HepG2 (cell line): ENCODE measurements around the gene CAT. TPM values are rescaled to one million over a fixed set of nuclear protein-coding genes. Genes with fewer than 3 reads are reported as not detected.

Experiments used
- AFF4 ChIP-seq: sonication (generic); formaldehyde crosslinking; IDR thresholded peaks from 2 replicates; pipeline ENCODE4 v1.4.0; 2020; ENCODE audit warnings: missing genetic modification reagents
- ATF7 ChIP-seq, 2 experiments: fragments of 450-650 bp in 1 of 2; sonication (generic) in 1 of 2; formaldehyde crosslinking in 1 of 2; IDR thresholded peaks; 2 replicates each; pipeline versions ENCODE4 v1.4.0 to v1.6.1; 2016 to 2020; ENCODE audit warnings: antibody characterized with exemption in 1 of 2, mild to moderate bottlenecking in 1 of 2, missing genetic modification reagents in 1 of 2
- FOSL1 ChIP-seq: sonication (generic); formaldehyde crosslinking; IDR thresholded peaks from 2 replicates; pipeline ENCODE4 v1.9.0; 2021; ENCODE audit warnings: missing genetic modification reagents, borderline replicate concordance
- FOSL2 ChIP-seq: sonication (generic); formaldehyde crosslinking; IDR thresholded peaks from 2 replicates; pipeline ENCODE4 v1.4.0; 2020; ENCODE audit warnings: missing genetic modification reagents
- FOXJ3 ChIP-seq: sonication (generic); formaldehyde crosslinking; IDR thresholded peaks from 2 replicates; pipeline ENCODE4 v1.4.0; 2020; ENCODE audit warnings: missing genetic modification reagents, mild to moderate bottlenecking, borderline replicate concordance
- IRF9 ChIP-seq: sonication (generic); formaldehyde crosslinking; IDR thresholded peaks from 2 replicates; pipeline ENCODE4 v1.8.0; 2022; ENCODE audit warnings: missing genetic modification reagents, mild to moderate bottlenecking, borderline replicate concordance
- MXD4 ChIP-seq: IDR thresholded peaks from 2 replicates; pipeline ENCODE4 v1.6.1; 2016; ENCODE audit warnings: mild to moderate bottlenecking, missing biosample characterization, missing genetic modification reagents
- NFE2L2 ChIP-seq: fragments of 150-350 bp; IDR thresholded peaks from 2 replicates; pipeline ENCODE4 v1.6.1; 2014; ENCODE audit warnings: low read length
- SPEN ChIP-seq: sonication (generic); formaldehyde crosslinking; IDR thresholded peaks from 2 replicates; pipeline ENCODE4 v1.5.1; 2020; ENCODE audit warnings: low read depth, mild to moderate bottlenecking, missing genetic modification reagents
- TOE1 ChIP-seq: sonication (generic); formaldehyde crosslinking; IDR thresholded peaks from 2 replicates; pipeline ENCODE4 v1.4.0; 2020; ENCODE audit warnings: mild to moderate bottlenecking, missing genetic modification reagents
- ZFYVE20 ChIP-seq: sonication (generic); formaldehyde crosslinking; IDR thresholded peaks from 2 replicates; pipeline ENCODE4 v1.8.0; 2023; ENCODE audit warnings: low read depth, mild to moderate bottlenecking, moderate library complexity, missing genetic modification reagents, borderline replicate concordance
- ZNF276 ChIP-seq: sonication (generic); formaldehyde crosslinking; IDR thresholded peaks from 2 replicates; pipeline ENCODE4 v1.4.0; 2020; ENCODE audit warnings: mild to moderate bottlenecking, low read depth, missing genetic modification reagents
- ZNF547 ChIP-seq: sonication (generic); formaldehyde crosslinking; IDR thresholded peaks from 2 replicates; pipeline ENCODE4 v1.5.1; 2020; ENCODE audit warnings: mild to moderate bottlenecking, missing genetic modification reagents
- ZNF556 ChIP-seq: sonication (generic); formaldehyde crosslinking; IDR thresholded peaks from 2 replicates; pipeline ENCODE4 v1.4.0; 2020; ENCODE audit warnings: mild to moderate bottlenecking, missing genetic modification reagents, borderline replicate concordance
- ZNF589 ChIP-seq: sonication (generic); formaldehyde crosslinking; conservative IDR thresholded peaks from 2 replicates; pipeline ENCODE4 v1.8.0; 2022; ENCODE audit warnings: mild to moderate bottlenecking, moderate library complexity, missing genetic modification reagents
- ZNF790 ChIP-seq: sonication (generic); formaldehyde crosslinking; IDR thresholded peaks from 2 replicates; pipeline ENCODE4 v1.8.0; 2022; ENCODE audit warnings: missing genetic modification reagents, mild to moderate bottlenecking, borderline replicate concordance
- polyA plus RNA-seq, 8 experiments: library from polyadenylated mRNA; depleted of rRNA in 3 of 8; stranded (reverse) in 7 of 8; unstranded in 1 of 8; fragments of >200 nt; fragmentation: Illumina TruSeq in 4 of 8; extraction: Trizol in 4 of 8; gene quantifications; 2 replicates each; pipeline versions ENCODE4 v1.2.1 to v1.2.3, GENCODE V29; 2011 to 2016; ENCODE audit warnings: low read depth in 4 of 8, missing spikeins in 1 of 8, mixed read lengths in 1 of 8; ENCODE audit not compliant: insufficient read depth in 1 of 8
- total RNA-seq, 5 experiments: library from RNA; depleted of rRNA; stranded (reverse); fragments of >200 nt; fragmentation: Illumina TruSeq; extraction: Trizol; gene quantifications; 2 replicates each; pipeline ENCODE4 v1.2.3, GENCODE V29; 2016; ENCODE audit warnings: low read depth in 1 of 5
- TF ChIP-seq, protein P1 (sequence below): sonication (generic); formaldehyde crosslinking; IDR thresholded peaks from 2 replicates; pipeline ENCODE4 v1.9.0; 2021; ENCODE audit warnings: missing genetic modification reagents, borderline replicate concordance
- TF ChIP-seq, protein P2 (sequence below): sonication (generic); formaldehyde crosslinking; conservative IDR thresholded peaks from 2 replicates; pipeline ENCODE4 v1.4.0; 2020; ENCODE audit warnings: missing genetic modification reagents
- TF ChIP-seq, protein P3 (sequence below): sonication (generic); formaldehyde crosslinking; IDR thresholded peaks from 2 replicates; pipeline ENCODE4 v1.4.0; 2020; ENCODE audit warnings: missing genetic modification reagents

CAT gene
- total and polyA plus RNA-seq, 2 of the 13 experiments (the other 11 are each of a cell fraction or from before 2014, with no cell fraction given), result 107 to 136 TPM

- TF ChIP-seq ZNF276 (CRISPR knock-in tag) (no peak), TOE1 (CRISPR knock-in tag) (no peak), MXD4 (no peak), ZNF589 (CRISPR knock-in tag) (0 out of 2 replicates have a peak, but pooled peaks have one; percentile 35), ZFYVE20 (no peak), FOSL1 (CRISPR knock-in tag) (no peak; the same call in 1 of the 2 replicates), ZNF556 (no peak), ATF7 (IDR thresholded peaks at IDR 0.05) (peak; percentile 37; the same call in 1 of the 2 replicates), ATF7 (CRISPR knock-in tag; IDR thresholded peaks at IDR 0.05) (no peak), ZNF547 (no peak), IRF9 (CRISPR knock-in tag) (no peak), FOXJ3 (CRISPR knock-in tag) (peak; percentile 91), AFF4 (CRISPR knock-in tag) (0 out of 2 replicates have a peak, but pooled peaks have one; percentile 60), FOSL2 (peak; percentile 80), ZNF790 (CRISPR knock-in tag) (no peak), SPEN (CRISPR knock-in tag) (no peak), NFE2L2 (peak; percentile 87)
- TF ChIP-seq, protein P1, sequence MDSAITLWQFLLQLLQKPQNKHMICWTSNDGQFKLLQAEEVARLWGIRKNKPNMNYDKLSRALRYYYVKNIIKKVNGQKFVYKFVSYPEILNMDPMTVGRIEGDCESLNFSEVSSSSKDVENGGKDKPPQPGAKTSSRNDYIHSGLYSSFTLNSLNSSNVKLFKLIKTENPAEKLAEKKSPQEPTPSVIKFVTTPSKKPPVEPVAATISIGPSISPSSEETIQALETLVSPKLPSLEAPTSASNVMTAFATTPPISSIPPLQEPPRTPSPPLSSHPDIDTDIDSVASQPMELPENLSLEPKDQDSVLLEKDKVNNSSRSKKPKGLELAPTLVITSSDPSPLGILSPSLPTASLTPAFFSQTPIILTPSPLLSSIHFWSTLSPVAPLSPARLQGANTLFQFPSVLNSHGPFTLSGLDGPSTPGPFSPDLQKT, result no peak
- TF ChIP-seq, protein P2, sequence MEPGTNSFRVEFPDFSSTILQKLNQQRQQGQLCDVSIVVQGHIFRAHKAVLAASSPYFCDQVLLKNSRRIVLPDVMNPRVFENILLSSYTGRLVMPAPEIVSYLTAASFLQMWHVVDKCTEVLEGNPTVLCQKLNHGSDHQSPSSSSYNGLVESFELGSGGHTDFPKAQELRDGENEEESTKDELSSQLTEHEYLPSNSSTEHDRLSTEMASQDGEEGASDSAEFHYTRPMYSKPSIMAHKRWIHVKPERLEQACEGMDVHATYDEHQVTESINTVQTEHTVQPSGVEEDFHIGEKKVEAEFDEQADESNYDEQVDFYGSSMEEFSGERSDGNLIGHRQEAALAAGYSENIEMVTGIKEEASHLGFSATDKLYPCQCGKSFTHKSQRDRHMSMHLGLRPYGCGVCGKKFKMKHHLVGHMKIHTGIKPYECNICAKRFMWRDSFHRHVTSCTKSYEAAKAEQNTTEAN (CRISPR knock-in tag), result no peak
- TF ChIP-seq, protein P3, sequence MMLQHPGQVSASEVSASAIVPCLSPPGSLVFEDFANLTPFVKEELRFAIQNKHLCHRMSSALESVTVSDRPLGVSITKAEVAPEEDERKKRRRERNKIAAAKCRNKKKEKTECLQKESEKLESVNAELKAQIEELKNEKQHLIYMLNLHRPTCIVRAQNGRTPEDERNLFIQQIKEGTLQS (CRISPR knock-in tag), result no peak
Observed at GRCh38 chr11:34427186-34427805, 11.4 kb upstream of the CAT start (continued).
